GM13976 (cell line): ENCODE data around the gene SLF2.

Source experiments
- DNase-seq: peaks from one replicate; pipeline ENCODE4 v3.0.0; 2012; ENCODE audit warnings: low spot score
- CTCF ChIP-seq: IDR thresholded peaks from 2 replicates; pipeline ENCODE4 v1.5.1; 2012; ENCODE audit warnings: borderline replicate concordance, mild to moderate bottlenecking; ENCODE audit not compliant: insufficient read depth; ENCODE audit errors: extremely low read depth, missing control alignments, control extremely low read depth
- in situ Hi-C: fragments of 300-500 bp; cut with MboI; formaldehyde crosslinking; loops from one replicate; pipeline ENCODE4 v1.12.0; 2022; ENCODE audit warnings: low sequenced_read_pairs, mixed read lengths, inconsistent platforms; ENCODE audit not compliant: unreplicated experiment

The SLF2 gene

GRCh38 chr10:101000127-101000914 is 87.6 kb downstream of the SLF2 start:
- no peak for TF ChIP-seq CTCF
- DNase-seq = no peak
- in situ Hi-C loops = no loop called here

GRCh38 chr10:101000915-101001658 is 88.3 kb downstream of the SLF2 start:
- TF ChIP-seq CTCF = no peak
- in situ Hi-C loops = no loop called here
- no peak for DNase-seq

GRCh38 chr10:101001659-101002035 is 88.9 kb downstream of the SLF2 start:
- no peak for TF ChIP-seq CTCF
- in situ Hi-C loops = no loop called here
- DNase-seq = no peak

- no peak for DNase-seq
- in situ Hi-C loops = no loop called here
- no peak for TF ChIP-seq CTCF
These were observed 89.7 kb downstream of the SLF2 start for GRCh38 chr10:101002456-101002855.

- in situ Hi-C loops = no loop called here
- no peak for TF ChIP-seq CTCF
- DNase-seq = no peak
These were observed 91.0 kb downstream of the SLF2 start for GRCh38 chr10:101003639-101004206.

- in situ Hi-C loops = no loop called here
- no peak for TF ChIP-seq CTCF
These were observed 92.6 kb downstream of the SLF2 start for GRCh38 chr10:101005361-101005760.

More at GRCh38 chr10:101005361-101005760, 92.6 kb downstream of the SLF2 start:
- DNase-seq = no peak
